Panc1 (cell line): Measurements from ENCODE around the gene LZTS2. TPM values are rescaled to one million over a fixed set of nuclear protein-coding genes. Genes with fewer than 3 reads are reported as not detected.
A peak's percentile ranks its signal among the peaks of the same experiment; 100 is the strongest.

Source experiments
- ATAC-seq: fragments of 200-7000 bp; cut with Tn5 transposase; 2 replicates; pipeline ENCODE4 v1.9.1; 2020; ENCODE audit warnings: mild to moderate bottlenecking, moderate library complexity
- BruUV-seq: library from RNA; stranded (reverse); fragments of 400-500 nt; replicated peaks from 2 replicates; lab custom pipeline; 2021; lab: Mats Ljungman, UMichigan
- CTCF ChIA-PET: fragments of 300-600 bp; sonication (Branson Sonifier 250); formaldehyde crosslinking; loops from one replicate; lab custom pipeline; 2022; ENCODE audit warnings: antibody characterized with exemption; lab: Charles Lee
- POLR2A ChIA-PET: fragments of 300-600 bp; sonication (Branson Sonifier 250); formaldehyde crosslinking; loops from one replicate; lab custom pipeline; 2022; ENCODE audit warnings: antibody characterized with exemption; lab: Charles Lee
- DNase-seq: peaks from one replicate; pipeline ENCODE4 v3.0.0-alpha.2; 2010; ENCODE audit warnings: low read depth, low spot score
- H3K27ac ChIP-seq: 2 replicates; pipeline ENCODE4 v1.5.1; 2011; ENCODE audit warnings: mild to moderate bottlenecking, low read length, inconsistent platforms
- H3K27me3 ChIP-seq: fragments of 200-500 bp; sonication (Bioruptor generic); 2 replicates; pipeline ENCODE4 v1.6.0; 2014; ENCODE audit warnings: low read length, inconsistent platforms; ENCODE audit not compliant: control insufficient read depth, insufficient read depth
- H3K36me3 ChIP-seq: fragments of 200-500 bp; sonication (Bioruptor generic); 2 replicates; pipeline ENCODE4 v1.5.1; 2014; ENCODE audit warnings: inconsistent platforms, mild to moderate bottlenecking, low read length, moderate library complexity; ENCODE audit not compliant: control insufficient read depth, insufficient read depth
- H3K4me1 ChIP-seq: 2 replicates; pipeline ENCODE4 v1.5.1; 2011; ENCODE audit warnings: inconsistent platforms, mild to moderate bottlenecking, low read length, moderate library complexity; ENCODE audit not compliant: control insufficient read depth, insufficient read depth
- H3K4me3 ChIP-seq, 2 experiments: 2 replicates each; pipeline ENCODE4 v1.5.1; 2011 to 2012; ENCODE audit warnings: low read depth in 2 of 2, low read length in 2 of 2, mild to moderate bottlenecking in 2 of 2, inconsistent platforms in 1 of 2, moderate library complexity in 1 of 2
- H3K9me3 ChIP-seq: fragments of 200-500 bp; sonication (Bioruptor generic); 2 replicates; pipeline ENCODE4 v1.5.1; 2014; ENCODE audit warnings: low read depth, mild to moderate bottlenecking, inconsistent platforms, low read length, moderate library complexity; ENCODE audit not compliant: control insufficient read depth, insufficient read depth
- SIN3A ChIP-seq: IDR thresholded peaks from 2 replicates; pipeline ENCODE4 v1.6.1; 2012; ENCODE audit warnings: low read depth, mild to moderate bottlenecking, low read length, moderate library complexity, borderline replicate concordance; ENCODE audit not compliant: insufficient read depth
- in situ Hi-C: cut with HindIII; loops from 2 replicates; pipeline ENCODE4 v1.10.0; 2016; ENCODE audit warnings: low sequenced_read_pairs, low pct_unique_long_range_greater_than_20kb
- intact Hi-C: fragments of 100-400 bp; cut with micrococcal nuclease; formaldehyde crosslinking; loops from one replicate; pipeline ENCODE4 v1.10.0; 2022; ENCODE audit not compliant: unreplicated experiment
- total RNA-seq: library from RNA; stranded (reverse); gene quantifications from one replicate; pipeline ENCODE4 v1.2.1, GENCODE V29; 2021; ENCODE audit not compliant: unreplicated experiment
- TF ChIP-seq, protein P1 (sequence below): fragments of 450-650 bp; IDR thresholded peaks from 2 replicates; pipeline ENCODE4 v1.5.1; 2017; ENCODE audit warnings: mild to moderate bottlenecking
- TF ChIP-seq, protein P2 (sequence below), 2 experiments: IDR thresholded peaks; 2 replicates each; pipeline ENCODE4 v1.6.1; 2011 to 2012; ENCODE audit warnings: low read depth in 2 of 2, control low read depth in 1 of 2, low read length in 1 of 2, mild to moderate bottlenecking in 1 of 2, moderate library complexity in 1 of 2; ENCODE audit not compliant: insufficient read depth in 1 of 2

Gene LZTS2
- total RNA-seq, 1 experiment from 2014 or later, result 65.5 TPM

DNA sequence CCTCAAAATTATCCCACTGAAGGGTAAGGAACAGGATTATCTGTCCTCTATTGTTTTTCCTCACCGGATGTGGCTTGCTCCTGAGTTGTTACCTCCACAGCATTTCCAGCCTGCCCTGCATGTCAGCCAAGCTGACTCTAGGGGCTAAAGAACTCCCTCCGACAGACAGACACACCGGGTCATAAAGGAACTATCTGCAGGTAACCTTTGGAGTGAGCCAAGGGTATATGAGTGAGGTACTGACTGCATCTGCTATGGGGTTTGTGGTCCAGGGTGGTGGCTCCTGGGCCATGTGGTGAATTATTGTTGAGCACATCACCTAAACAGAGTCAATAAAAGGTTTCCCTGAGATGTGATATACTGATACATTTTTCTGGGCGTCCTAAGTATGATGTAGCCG lies 55.3 kb downstream of the LZTS2 start:
- ATAC-seq (no peak), DNase-seq (no peak)
- ChIA-PET POLR2A (interaction anchor here (1.0 kb wide), 1 partner anchor 12 kb away, joined by 4 read pairs; no protein-coding TSS in a partner anchor), CTCF (interaction anchor here (1.1 kb wide), 1 partner anchor 36 kb away, joined by 3 read pairs; no protein-coding TSS in a partner anchor)
- TF ChIP-seq, protein P1, sequence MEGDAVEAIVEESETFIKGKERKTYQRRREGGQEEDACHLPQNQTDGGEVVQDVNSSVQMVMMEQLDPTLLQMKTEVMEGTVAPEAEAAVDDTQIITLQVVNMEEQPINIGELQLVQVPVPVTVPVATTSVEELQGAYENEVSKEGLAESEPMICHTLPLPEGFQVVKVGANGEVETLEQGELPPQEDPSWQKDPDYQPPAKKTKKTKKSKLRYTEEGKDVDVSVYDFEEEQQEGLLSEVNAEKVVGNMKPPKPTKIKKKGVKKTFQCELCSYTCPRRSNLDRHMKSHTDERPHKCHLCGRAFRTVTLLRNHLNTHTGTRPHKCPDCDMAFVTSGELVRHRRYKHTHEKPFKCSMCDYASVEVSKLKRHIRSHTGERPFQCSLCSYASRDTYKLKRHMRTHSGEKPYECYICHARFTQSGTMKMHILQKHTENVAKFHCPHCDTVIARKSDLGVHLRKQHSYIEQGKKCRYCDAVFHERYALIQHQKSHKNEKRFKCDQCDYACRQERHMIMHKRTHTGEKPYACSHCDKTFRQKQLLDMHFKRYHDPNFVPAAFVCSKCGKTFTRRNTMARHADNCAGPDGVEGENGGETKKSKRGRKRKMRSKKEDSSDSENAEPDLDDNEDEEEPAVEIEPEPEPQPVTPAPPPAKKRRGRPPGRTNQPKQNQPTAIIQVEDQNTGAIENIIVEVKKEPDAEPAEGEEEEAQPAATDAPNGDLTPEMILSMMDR, result no peak
- H3K9me3 ChIP-seq, result no peaks in the 10 kb centered on the region
- peaks cover 30% of the 10 kb centered on the region for H3K4me1 ChIP-seq
- no peak overlapping the region for H3K4me3 ChIP-seq
- intact Hi-C loops (no loop called here), in situ Hi-C loops (no loop called here)
- no TSS peak for BruUV-seq
- H3K27ac ChIP-seq, result no peak overlapping the region
- peaks cover 1% of the 10 kb centered on the region; the same call in 1 of the 2 replicates for H3K36me3 ChIP-seq
- H3K27me3 ChIP-seq, result no peaks in the 10 kb centered on the region

DNA sequence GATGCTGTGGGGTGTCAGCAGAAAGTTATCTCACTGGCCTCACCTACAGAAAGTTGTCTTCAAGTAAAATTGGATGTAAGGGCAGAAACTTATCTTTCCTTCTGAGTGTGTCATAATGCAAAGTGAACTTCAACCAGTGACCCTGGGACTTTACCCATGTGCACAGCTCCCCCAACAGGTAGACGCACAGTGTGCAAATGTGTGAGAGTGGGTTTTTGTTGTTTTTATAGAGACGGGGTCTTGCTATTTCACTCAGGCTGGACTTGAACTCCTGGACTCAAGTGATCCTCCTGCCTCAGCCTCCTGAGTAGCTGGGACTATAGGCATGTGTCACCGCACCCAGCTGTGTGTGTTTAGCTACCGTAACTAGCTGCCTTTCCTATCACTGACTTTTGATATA lies 55.8 kb downstream of the LZTS2 start:
- Histone ChIP-seq H3K4me1 (peaks cover 29% of the 10 kb centered on the region), H3K27ac (no peak overlapping the region), H3K4me3 (no peak overlapping the region), H3K9me3 (no peaks in the 10 kb centered on the region), H3K36me3 (peaks cover 6% of the 10 kb centered on the region; the same call in 1 of the 2 replicates), H3K27me3 (no peaks in the 10 kb centered on the region)
- CTCF ChIA-PET, result interaction anchor here (0.6 to 1.1 kb wide), 5 partner anchors 9 to 87 kb away, joined by 3 to 4 read pairs (median 3); no protein-coding TSS in a partner anchor
- intact Hi-C loops, result no loop called here
- DNase-seq, result no peak
- TF ChIP-seq, protein P1, result peak; percentile 71
- TF ChIP-seq, protein P2, sequence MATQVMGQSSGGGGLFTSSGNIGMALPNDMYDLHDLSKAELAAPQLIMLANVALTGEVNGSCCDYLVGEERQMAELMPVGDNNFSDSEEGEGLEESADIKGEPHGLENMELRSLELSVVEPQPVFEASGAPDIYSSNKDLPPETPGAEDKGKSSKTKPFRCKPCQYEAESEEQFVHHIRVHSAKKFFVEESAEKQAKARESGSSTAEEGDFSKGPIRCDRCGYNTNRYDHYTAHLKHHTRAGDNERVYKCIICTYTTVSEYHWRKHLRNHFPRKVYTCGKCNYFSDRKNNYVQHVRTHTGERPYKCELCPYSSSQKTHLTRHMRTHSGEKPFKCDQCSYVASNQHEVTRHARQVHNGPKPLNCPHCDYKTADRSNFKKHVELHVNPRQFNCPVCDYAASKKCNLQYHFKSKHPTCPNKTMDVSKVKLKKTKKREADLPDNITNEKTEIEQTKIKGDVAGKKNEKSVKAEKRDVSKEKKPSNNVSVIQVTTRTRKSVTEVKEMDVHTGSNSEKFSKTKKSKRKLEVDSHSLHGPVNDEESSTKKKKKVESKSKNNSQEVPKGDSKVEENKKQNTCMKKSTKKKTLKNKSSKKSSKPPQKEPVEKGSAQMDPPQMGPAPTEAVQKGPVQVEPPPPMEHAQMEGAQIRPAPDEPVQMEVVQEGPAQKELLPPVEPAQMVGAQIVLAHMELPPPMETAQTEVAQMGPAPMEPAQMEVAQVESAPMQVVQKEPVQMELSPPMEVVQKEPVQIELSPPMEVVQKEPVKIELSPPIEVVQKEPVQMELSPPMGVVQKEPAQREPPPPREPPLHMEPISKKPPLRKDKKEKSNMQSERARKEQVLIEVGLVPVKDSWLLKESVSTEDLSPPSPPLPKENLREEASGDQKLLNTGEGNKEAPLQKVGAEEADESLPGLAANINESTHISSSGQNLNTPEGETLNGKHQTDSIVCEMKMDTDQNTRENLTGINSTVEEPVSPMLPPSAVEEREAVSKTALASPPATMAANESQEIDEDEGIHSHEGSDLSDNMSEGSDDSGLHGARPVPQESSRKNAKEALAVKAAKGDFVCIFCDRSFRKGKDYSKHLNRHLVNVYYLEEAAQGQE (IDR thresholded peaks at IDR 0.05; ENCODE audit: insufficient read depth in 1 of 2, low read depth in 2 of 2, low read length in 1 of 2), result no peak
- TF ChIP-seq SIN3A, result no peak
- POLR2A ChIA-PET, result interaction anchor here (1.0 kb wide), 1 partner anchor 13 kb away, joined by 4 read pairs; no protein-coding TSS in a partner anchor
- no peak for ATAC-seq
- no TSS peak for BruUV-seq
- in situ Hi-C loops, result no loop called here
